ENCODE measurements around the gene CAPNS2.

Gene CAPNS2

GRCh38 chr16:55566432-55567175, at the start of gene CAPNS2:
CAPNS2 (plus strand) TSS chr16:55566684; CDS start chr16:55566757, 73 bp downstream.
- intact Hi-C loops (cut with DNase I): no loop called here
- no peak for DNase-seq

DNA sequence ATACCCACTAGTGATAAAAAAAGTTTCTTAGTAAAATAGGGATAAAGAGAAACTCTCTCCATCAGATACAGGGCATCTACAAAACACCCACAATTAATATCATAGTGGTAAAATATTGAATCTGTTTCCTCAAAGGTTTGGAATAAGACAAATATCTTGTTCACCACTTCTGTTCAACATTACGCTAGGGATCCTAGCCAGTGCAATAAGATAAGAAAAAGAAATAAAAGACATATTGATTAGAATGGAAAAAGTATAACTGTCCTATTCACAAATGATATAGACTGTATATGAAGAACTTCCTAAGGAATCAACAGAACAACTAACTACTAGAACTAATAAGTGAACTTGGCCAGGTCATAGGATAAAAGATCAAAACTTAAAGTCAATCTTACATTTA, 44.7 kb upstream of the CAPNS2 start:
- intact Hi-C loops (cut with DNase I): no loop called here
- no peak for DNase-seq

GRCh38 chr16:55526441-55526840, 40.0 kb upstream of the CAPNS2 start:
- no peak for DNase-seq
- intact Hi-C loops (cut with DNase I): no loop called here

DNA sequence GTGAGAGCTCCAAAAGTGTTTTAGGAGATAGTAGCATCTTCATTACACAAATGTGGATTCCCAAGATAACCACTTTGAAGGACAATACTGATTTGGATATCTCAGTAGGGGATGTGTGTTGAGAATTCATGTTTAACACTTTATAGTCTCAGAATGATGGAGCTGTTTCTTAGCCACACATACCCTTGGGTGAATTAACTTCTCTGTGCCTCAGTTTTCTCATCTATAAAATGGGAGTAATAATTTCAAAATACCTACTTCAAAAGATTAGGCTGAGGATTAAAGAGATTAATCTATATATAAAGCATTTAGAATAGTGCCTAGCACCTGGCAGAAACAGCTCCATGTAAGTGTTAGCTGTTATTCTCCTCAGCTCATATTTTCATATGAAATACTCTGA, 38.6 kb upstream of the CAPNS2 start:
- no peak for DNase-seq
- intact Hi-C loops (cut with DNase I): no loop called here

GRCh38 chr16:55529018-55529417, 37.5 kb upstream of the CAPNS2 start:
- intact Hi-C loops (cut with DNase I): no loop called here
- no peak for DNase-seq

GRCh38 chr16:55530316-55530856, 36.1 kb upstream of the CAPNS2 start:
- intact Hi-C loops (cut with DNase I): no loop called here
- DNase-seq: no peak

DNA sequence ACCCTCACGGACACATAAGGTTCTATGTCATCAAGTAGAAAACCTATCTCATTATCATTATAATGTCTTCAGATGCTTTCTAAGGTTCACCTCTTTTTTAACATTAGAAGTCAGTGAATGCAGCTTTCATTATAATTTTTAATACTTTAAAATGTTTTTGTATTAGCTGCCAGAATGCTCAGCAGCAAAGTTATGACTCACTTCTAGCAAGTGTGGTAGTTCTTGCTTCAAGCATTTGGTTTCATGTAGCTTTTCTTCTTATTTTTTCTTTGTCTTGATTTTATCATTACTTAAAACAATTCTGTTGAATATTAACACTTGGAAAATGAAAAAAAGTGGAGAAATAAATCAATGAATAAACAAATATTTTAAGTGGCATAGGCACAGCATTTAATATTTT, 34.3 kb upstream of the CAPNS2 start:
- DNase-seq: no peak
- intact Hi-C loops (cut with DNase I): no loop called here

DNA sequence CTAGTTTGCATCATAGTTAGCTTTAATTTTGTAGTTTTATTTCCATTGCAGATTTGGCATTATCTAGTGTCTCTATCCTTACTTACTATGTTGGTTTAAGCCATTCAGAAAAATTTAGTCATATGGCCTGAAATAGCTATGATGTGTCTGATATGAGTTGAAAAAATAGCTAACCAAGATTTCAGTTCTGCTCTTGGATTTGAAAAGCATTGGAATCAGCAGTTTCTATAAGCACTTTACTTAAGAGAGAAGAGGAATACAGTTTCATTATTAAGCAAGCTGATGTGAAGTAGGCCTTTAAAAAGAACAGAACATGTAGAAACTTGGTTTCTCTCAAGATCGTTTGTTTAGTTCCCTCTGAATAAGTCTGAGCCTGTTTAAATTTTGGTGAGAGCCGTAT, 31.7 kb upstream of the CAPNS2 start:
- no peak for DNase-seq
- intact Hi-C loops (cut with DNase I): no loop called here

DNA sequence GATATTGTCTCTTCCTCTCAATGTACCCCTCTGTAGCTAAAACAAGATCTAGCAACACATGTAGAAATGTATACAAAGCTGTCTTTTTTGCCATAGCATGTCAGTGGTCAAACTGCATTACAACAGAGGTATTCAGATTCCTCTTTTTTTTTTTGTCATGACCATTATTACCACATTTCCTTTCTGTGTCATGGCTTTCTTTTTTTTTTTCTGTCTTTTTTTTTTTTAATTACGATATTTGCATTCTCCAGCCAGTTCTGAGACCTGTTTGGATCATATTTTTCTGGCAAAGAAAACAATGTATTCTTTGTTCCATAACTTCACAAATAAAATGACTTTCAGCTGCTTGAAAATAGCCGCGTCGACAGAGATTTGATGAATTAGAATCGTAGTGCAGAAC, 27.4 kb upstream of the CAPNS2 start:
- intact Hi-C loops (cut with DNase I): no loop called here
- no peak for DNase-seq

- DNase-seq: no peak
- intact Hi-C loops (cut with DNase I): no loop called here
Observed at GRCh38 chr16:55539488-55539887, 27.0 kb upstream of the CAPNS2 start.

GRCh38 chr16:55540221-55540620, 26.3 kb upstream of the CAPNS2 start:
- intact Hi-C loops (cut with DNase I): loop anchor here (5.0 kb wide), 1 partner anchor 162 kb away; no protein-coding TSS in a partner anchor

GRCh38 chr16:55542459-55543082, 23.9 kb upstream of the CAPNS2 start:
- DNase-seq: no peak
- intact Hi-C loops (cut with DNase I): loop anchor here (1.0 to 5.0 kb wide), 4 partner anchors 40 to 160 kb away; no protein-coding TSS in a partner anchor

More at GRCh38 chr16:55540221-55540620, 26.3 kb upstream of the CAPNS2 start:
- no peak for DNase-seq

- DNase-seq: no peak
- intact Hi-C loops (cut with DNase I): loop anchor here (1.0 to 5.0 kb wide), 4 partner anchors 41 to 159 kb away; no protein-coding TSS in a partner anchor
Observed at GRCh38 chr16:55543472-55543871, 23.0 kb upstream of the CAPNS2 start.

DNA sequence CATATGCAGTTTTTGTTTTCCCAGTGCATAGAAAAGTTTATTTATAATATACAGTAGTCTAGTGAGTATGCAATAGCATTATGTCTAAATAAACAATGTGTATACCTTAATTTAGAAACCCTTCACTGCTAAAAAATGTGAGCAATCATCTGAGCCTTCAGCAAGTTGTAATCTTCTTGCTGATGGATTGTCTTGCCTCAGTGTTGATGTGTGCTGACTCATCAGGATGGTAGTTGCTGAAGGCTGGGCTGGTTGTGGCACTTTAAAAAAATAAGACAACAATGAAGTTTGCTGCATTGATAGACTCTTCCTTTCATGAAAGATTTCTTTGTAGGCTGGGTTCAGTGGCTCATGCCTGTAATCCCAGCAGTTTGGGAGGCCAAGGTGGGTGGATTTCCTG, 13.9 kb upstream of the CAPNS2 start:
- DNase-seq: no peak
- intact Hi-C loops (cut with DNase I): no loop called here

DNA sequence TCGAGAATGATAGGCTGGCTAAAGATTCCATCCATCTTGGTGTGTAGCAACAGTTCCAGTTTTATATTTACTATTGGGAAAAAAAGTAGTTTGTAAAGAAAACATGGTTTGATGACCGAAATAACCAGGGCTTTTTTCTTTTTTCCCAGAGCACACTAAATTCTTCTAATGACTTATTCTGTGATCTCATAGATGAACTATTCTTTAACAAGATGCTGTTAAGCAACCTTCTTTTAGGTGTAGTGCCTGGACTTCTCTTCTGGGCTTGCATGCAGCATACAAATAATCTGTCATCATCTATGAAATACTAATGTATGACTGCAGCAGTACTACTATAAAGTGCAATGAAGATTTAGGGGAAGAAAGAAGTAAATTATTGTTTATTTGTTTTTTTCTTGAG, 11.0 kb upstream of the CAPNS2 start:
- intact Hi-C loops (cut with DNase I): no loop called here
- no peak for DNase-seq

DNA sequence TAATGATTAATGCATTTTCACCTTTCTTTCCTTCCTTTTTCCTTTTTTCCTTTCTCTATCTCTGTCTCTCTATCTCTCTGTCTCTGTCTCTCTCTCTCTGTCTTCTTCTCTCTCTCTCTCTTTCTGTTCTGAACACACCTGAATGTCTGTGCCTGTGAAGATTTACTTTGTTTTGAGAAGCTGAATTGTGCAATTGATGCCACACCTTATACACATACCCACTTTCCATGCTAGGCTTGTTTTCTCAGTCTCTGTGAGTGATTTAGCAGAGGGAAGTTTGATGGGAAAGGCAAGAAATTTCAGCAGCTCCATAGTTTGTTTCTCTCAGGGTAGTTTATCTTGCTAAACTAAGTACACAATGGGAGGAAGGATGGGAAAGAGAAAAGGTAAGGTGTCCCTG, 9.3 kb upstream of the CAPNS2 start:
- DNase-seq: no peak
- intact Hi-C loops (cut with DNase I): no loop called here

DNA sequence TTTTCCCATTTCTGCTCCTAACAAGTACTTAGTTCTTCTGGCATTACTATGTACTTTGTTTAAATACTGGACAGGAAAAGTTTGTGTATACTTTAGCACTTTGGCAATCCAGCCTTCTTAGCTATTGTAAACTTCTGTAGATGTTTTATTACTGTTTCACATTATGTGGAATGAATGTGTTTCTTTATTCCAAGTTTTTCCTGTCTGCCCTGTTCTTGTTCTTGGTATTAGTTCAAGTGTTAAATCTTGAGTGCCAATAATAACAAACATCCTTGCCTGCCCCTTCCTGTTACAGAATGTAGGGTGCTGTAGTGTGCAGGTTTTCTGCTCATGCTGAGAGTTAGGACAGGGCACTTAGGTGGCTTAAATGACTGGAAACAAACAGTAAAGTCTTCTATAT, 7.3 kb upstream of the CAPNS2 start:
- intact Hi-C loops (cut with DNase I): no loop called here

GRCh38 chr16:55559933-55560516, 6.5 kb upstream of the CAPNS2 start:
- intact Hi-C loops (cut with DNase I): no loop called here
- DNase-seq: no peak

More for the DNA sequence above, 7.3 kb upstream of the CAPNS2 start:
- DNase-seq: no peak

GRCh38 chr16:55561319-55561848, 5.1 kb upstream of the CAPNS2 start:
- DNase-seq: no peak

DNA sequence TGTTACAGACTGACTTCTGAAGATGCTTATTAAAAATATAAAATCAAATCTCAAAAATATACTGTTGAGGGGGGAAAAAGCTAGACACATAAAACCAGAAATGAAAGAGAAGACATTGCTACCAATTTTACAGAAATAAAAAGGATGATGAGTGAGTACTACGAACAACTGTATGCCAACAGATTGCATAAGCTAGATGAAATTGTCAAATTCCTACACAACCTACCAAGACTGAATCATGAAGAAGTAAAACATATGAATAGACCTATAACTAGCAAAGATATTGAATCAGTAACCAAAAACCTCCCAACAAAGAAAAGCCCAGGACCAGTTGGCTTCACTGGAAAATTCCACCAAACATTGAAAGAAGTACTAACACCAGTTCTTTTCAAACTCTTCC, 3.5 kb upstream of the CAPNS2 start:
- no peak for DNase-seq
- intact Hi-C loops (cut with DNase I): no loop called here

More at GRCh38 chr16:55561319-55561848, 5.1 kb upstream of the CAPNS2 start:
- intact Hi-C loops (cut with DNase I): no loop called here

DNA sequence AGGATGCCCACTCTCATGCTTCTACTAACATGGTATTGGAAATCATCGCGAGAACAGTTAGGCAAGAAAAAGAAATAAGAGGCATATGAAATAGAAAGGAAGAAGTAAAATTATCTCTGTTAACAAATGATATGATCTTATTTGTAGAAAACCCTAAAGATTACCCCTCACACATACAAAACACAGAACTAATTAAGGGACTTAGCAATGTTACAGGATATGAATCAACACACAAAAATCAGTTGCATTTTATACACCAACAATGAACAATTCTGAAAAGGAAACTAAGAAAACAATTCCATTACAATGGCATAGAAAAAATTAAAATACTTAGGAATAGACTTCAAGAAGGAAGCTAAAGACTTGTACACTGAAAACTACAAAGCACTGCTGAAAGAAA, 2.7 kb upstream of the CAPNS2 start:
- intact Hi-C loops (cut with DNase I): no loop called here
- no peak for DNase-seq

Data from posterior cingulate gyrus (tissue), 11 donors.